ENCODE measurements around the gene EPHB4. TPM values are rescaled to one million over a fixed set of nuclear protein-coding genes. Genes with fewer than 3 reads are reported as not detected.
A peak's percentile ranks its signal among the peaks of the same experiment; 100 is the strongest.

The EPHB4 gene
- total and polyA plus RNA-seq, 10 of the 15 experiments (the other 5 are each of a cell fraction or from before 2014, with no cell fraction given) = 0.32 to 0.85 (median 0.48) TPM; not detected in 4

- TF ChIP-seq ZBTB40 (IDR thresholded peaks at IDR 0.05; ENCODE audit: borderline replicate concordance) (peak; percentile 77), MLLT1 (IDR thresholded peaks at IDR 0.05) (peak; percentile 82), BACH1 (IDR thresholded peaks at IDR 0.05; ENCODE audit: borderline replicate concordance) (peak; percentile 62; the same call in 1 of the 2 replicates), RELA (IDR thresholded peaks at IDR 0.05; ENCODE audit: borderline replicate concordance, partially characterized antibody) (peak; percentile 61), JUNB (IDR thresholded peaks at IDR 0.05) (no peak), SMARCA5 (IDR thresholded peaks at IDR 0.05) (no peak), ESRRA (IDR thresholded peaks at IDR 0.05; ENCODE audit: low read length) (no peak), E2F8 (IDR thresholded peaks at IDR 0.05; ENCODE audit: low read depth, partially characterized antibody) (peak; percentile 72), CHD2 (IDR thresholded peaks at IDR 0.05; ENCODE audit: borderline replicate concordance, low read depth, low read length) (peak; percentile 99), CTCF (IDR thresholded peaks at IDR 0.05 in 2 of 3, conservative IDR thresholded peaks at IDR 0.05 in 1 of 3; ENCODE audit: control insufficient read depth in 2 of 3, extremely low read depth in 1 of 3, insufficient read depth in 1 of 3, low read depth in 3 of 3, low read length in 3 of 3) (peak in 1 of 3 experiments; percentile 16; a peak in 1 of 6 replicates), SRF (IDR thresholded peaks at IDR 0.05; ENCODE audit: low read depth in 2 of 2, low read length in 2 of 2) (peak; percentile 64 to 90), NR2C2 (IDR thresholded peaks at IDR 0.05; ENCODE audit: borderline replicate concordance, control insufficient read depth, insufficient read length, low read depth) (no peak), ZNF687 (IDR thresholded peaks at IDR 0.05) (peak; percentile 79)
These were observed 47.4 kb upstream of the EPHB4 start, which contains the start of gene SRRT (continued) for GRCh38 chr7:100874577-100875355.
